Endothelial cell of umbilical vein (primary cell): ENCODE results near the gene REEP1.

Experiments
- EZH2 ChIP-seq: IDR thresholded peaks from 2 replicates; pipeline ENCODE4 v1.6.1; 2012; ENCODE audit warnings: borderline replicate concordance, low read depth, mild to moderate bottlenecking, moderate library complexity, low read length, inconsistent platforms; ENCODE audit not compliant: severe bottlenecking
- GATA2 ChIP-seq: IDR thresholded peaks from 2 replicates; pipeline ENCODE4 v1.7.0; 2011; ENCODE audit warnings: low read depth, mild to moderate bottlenecking, moderate library complexity, mixed read lengths, low read length; ENCODE audit not compliant: insufficient read length, insufficient read depth
- JUN ChIP-seq: IDR thresholded peaks from 2 replicates; pipeline ENCODE4 v1.6.1; 2011; ENCODE audit warnings: borderline replicate concordance, low read depth; ENCODE audit not compliant: insufficient read length, insufficient read depth
- POLR2A ChIP-seq: IDR thresholded peaks from 2 replicates; pipeline ENCODE4 v1.6.1; 2012; ENCODE audit warnings: low read depth, mild to moderate bottlenecking, control low read depth, low read length
- POLR2AphosphoS5 ChIP-seq: IDR thresholded peaks from 2 replicates; pipeline ENCODE4 v1.6.1; 2012; ENCODE audit warnings: low read depth, mild to moderate bottlenecking, control low read depth, low read length, moderate library complexity; ENCODE audit not compliant: insufficient read depth
- TF ChIP-seq, protein P1 (sequence below), 2 donors: IDR thresholded peaks; 1 replicate in 1 of 2; 2 replicates in 1 of 2; pipeline ENCODE4 v1.5.1; 2011; ENCODE audit warnings: low read length in 2 of 2, mild to moderate bottlenecking in 2 of 2, moderate library complexity in 2 of 2, control low read depth in 1 of 2, inconsistent platforms in 1 of 2, low read depth in 1 of 2; ENCODE audit not compliant: insufficient read depth in 1 of 2; ENCODE audit errors: extremely low read depth in 1 of 2
- TF ChIP-seq, protein P2 (sequence below): IDR thresholded peaks from 2 replicates; pipeline ENCODE4 v1.6.1; 2011; ENCODE audit not compliant: insufficient read depth, insufficient read length

DNA sequence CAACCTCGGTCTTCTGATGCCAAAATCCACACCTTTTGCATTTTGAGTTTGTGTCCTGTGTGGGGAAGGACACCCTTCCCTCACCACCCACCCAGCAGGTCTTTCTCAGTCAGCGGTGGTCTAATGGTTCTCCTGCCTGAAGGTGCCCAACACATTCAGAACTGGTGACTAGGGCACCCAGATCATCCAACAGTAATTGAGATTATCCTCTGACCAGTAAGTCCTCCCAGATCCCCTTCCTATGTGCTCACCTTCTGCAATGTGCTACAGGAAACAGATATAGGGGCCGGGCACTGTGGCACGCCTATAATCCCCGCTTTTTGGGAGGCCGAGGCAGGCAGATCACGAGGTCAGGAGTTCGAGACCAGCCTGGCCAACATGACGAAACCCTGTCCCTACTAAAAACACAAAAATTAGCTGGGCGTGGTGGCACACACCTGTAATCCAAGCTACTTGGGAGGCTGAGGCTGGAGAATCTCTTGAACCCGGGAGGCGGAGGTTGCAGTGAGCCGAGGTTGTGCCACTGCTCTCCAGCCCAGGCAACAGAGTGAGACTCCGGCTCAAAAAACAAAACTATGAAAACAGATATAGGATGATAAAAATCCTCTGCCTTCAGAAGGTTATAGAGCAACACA is 56.2 kb downstream of the REEP1 start:
- TF ChIP-seq, protein P1, sequence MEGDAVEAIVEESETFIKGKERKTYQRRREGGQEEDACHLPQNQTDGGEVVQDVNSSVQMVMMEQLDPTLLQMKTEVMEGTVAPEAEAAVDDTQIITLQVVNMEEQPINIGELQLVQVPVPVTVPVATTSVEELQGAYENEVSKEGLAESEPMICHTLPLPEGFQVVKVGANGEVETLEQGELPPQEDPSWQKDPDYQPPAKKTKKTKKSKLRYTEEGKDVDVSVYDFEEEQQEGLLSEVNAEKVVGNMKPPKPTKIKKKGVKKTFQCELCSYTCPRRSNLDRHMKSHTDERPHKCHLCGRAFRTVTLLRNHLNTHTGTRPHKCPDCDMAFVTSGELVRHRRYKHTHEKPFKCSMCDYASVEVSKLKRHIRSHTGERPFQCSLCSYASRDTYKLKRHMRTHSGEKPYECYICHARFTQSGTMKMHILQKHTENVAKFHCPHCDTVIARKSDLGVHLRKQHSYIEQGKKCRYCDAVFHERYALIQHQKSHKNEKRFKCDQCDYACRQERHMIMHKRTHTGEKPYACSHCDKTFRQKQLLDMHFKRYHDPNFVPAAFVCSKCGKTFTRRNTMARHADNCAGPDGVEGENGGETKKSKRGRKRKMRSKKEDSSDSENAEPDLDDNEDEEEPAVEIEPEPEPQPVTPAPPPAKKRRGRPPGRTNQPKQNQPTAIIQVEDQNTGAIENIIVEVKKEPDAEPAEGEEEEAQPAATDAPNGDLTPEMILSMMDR (IDR thresholded peaks at IDR 0.05; ENCODE audit: extremely low read depth in 1 of 2, insufficient read depth in 1 of 2, low read depth in 1 of 2, low read length in 2 of 2), result no peak
- TF ChIP-seq EZH2 (no peak), POLR2A (no peak), POLR2AphosphoS5 (no peak), JUN (no peak), GATA2 (no peak)
- TF ChIP-seq, protein P2, sequence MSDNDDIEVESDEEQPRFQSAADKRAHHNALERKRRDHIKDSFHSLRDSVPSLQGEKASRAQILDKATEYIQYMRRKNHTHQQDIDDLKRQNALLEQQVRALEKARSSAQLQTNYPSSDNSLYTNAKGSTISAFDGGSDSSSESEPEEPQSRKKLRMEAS, result no peak
